H1 (cell line): ENCODE data around the gene SNURF. TPM values are rescaled to one million over a fixed set of nuclear protein-coding genes. Genes with fewer than 3 reads are reported as not detected.

Experiments
- CTCF ChIA-PET: fragments of 300-600 bp; sonication (Branson Sonifier 250); formaldehyde crosslinking; loops from one replicate; lab custom pipeline; 2021; ENCODE audit not compliant: partially characterized antibody; lab: Charles Lee
- POLR2A ChIA-PET: fragments of 300-600 bp; sonication (Branson Sonifier 250); formaldehyde crosslinking; loops from one replicate; lab custom pipeline; 2021; ENCODE audit warnings: inconsistent platforms; ENCODE audit not compliant: partially characterized antibody; lab: Charles Lee
- DNase-seq, 2 experiments: peaks; one replicate each; pipeline versions ENCODE4 v3.0.0 to v3.0.0-alpha.2; 2010 to 2022; ENCODE audit warnings: low spot score in 2 of 2, low read depth in 1 of 2, mixed read lengths in 1 of 2
- FAIRE-seq: peaks from 2 replicates; lab custom pipeline; 2011; peaks lifted over from hg19 to GRCh38; lab: Jason Lieb, UNC
- H2AFZ ChIP-seq: 2 replicates; pipeline ENCODE4 v1.8.1; 2012; ENCODE audit warnings: low read length, inconsistent platforms
- H2AK5ac ChIP-seq: 2 replicates; pipeline ENCODE4 v1.6.1; 2013; ENCODE audit warnings: low read depth, low read length
- H2BK120ac ChIP-seq: replicated peaks from 2 replicates; pipeline ENCODE3; 2013; ENCODE audit warnings: low read depth, low read length, inconsistent platforms
- H2BK12ac ChIP-seq: 2 replicates; pipeline ENCODE4 v1.6.1; 2013; ENCODE audit warnings: low read depth, low read length
- H2BK15ac ChIP-seq: 2 replicates; pipeline ENCODE4 v1.6.1; 2013; ENCODE audit warnings: low read length
- H2BK20ac ChIP-seq: 2 replicates; pipeline ENCODE4 v1.6.1; 2013; ENCODE audit warnings: low read length
- H2BK5ac ChIP-seq: 2 replicates; pipeline ENCODE4 v1.6.1; 2013; ENCODE audit warnings: low read depth, low read length
- H3K14ac ChIP-seq: 2 replicates; pipeline ENCODE4 v1.6.1; 2013; ENCODE audit warnings: inconsistent platforms; ENCODE audit not compliant: insufficient read length
- H3K18ac ChIP-seq: 2 replicates; pipeline ENCODE4 v1.6.1; 2013; ENCODE audit warnings: low read length; ENCODE audit errors: extremely low read depth
- H3K23ac ChIP-seq: 2 replicates; pipeline ENCODE4 v1.6.1; 2013; ENCODE audit warnings: inconsistent platforms; ENCODE audit not compliant: insufficient read length
- H3K23me2 ChIP-seq: 2 replicates; pipeline ENCODE4 v1.6.1; 2013; ENCODE audit warnings: low read depth, low read length
- H3K27ac ChIP-seq: 2 replicates; pipeline ENCODE4 v1.6.1; 2011; ENCODE audit warnings: low read depth, low read length, inconsistent platforms
- H3K27me3 ChIP-seq, 4 experiments: replicated peaks in 1 of 4; 1 replicate in 1 of 4; 2 replicates in 3 of 4; pipeline versions ENCODE4 v1.6.1 to v1.8.1; 2011 to 2013; ENCODE audit warnings: low read length in 3 of 4, mild to moderate bottlenecking in 3 of 4, inconsistent platforms in 2 of 4, mixed read lengths in 2 of 4, moderate library complexity in 1 of 4; ENCODE audit not compliant: control insufficient read depth in 3 of 4, insufficient read depth in 3 of 4; ENCODE audit errors: extremely low read depth in 1 of 4
- H3K36me3 ChIP-seq, 4 experiments: 2 replicates each; pipeline versions ENCODE4 v1.6.1 to v1.8.1; 2011 to 2013; ENCODE audit warnings: mild to moderate bottlenecking in 4 of 4, low read length in 3 of 4, moderate library complexity in 2 of 4, control low read depth in 1 of 4, inconsistent platforms in 1 of 4; ENCODE audit not compliant: insufficient read depth in 4 of 4, control insufficient read depth in 2 of 4
- H3K4ac ChIP-seq: replicated peaks from 2 replicates; pipeline ENCODE3; 2013; ENCODE audit warnings: low read length, low read depth, mixed read lengths, inconsistent platforms; ENCODE audit not compliant: insufficient read length
- H3K4me1 ChIP-seq, 4 experiments: replicated peaks in 1 of 4; 1 replicate in 1 of 4; 2 replicates in 3 of 4; pipeline versions ENCODE4 v1.6.1 to v1.8.1; 2011 to 2013; ENCODE audit warnings: low read length in 3 of 4, inconsistent platforms in 2 of 4, mixed read lengths in 1 of 4; ENCODE audit not compliant: insufficient read depth in 4 of 4, control insufficient read depth in 3 of 4
- H3K4me2 ChIP-seq, 2 experiments: 2 replicates each; pipeline versions ENCODE4 v1.6.1 to v1.8.1; 2011 to 2013; ENCODE audit warnings: low read depth in 2 of 2, low read length in 2 of 2, control low read depth in 1 of 2, inconsistent platforms in 1 of 2, mild to moderate bottlenecking in 1 of 2; ENCODE audit not compliant: insufficient read depth in 1 of 2
- H3K4me3 ChIP-seq, 4 experiments: fragments of 200-600, 300-600 bp in 1 of 4; sonication (generic), shearing (Covaris generic), sonication (Bioruptor Twin) in 1 of 4; 2 replicates each; pipeline versions ENCODE4 v1.5.1 to v1.8.1; 2011 to 2016; ENCODE audit warnings: low read length in 4 of 4, low read depth in 3 of 4, control low read depth in 2 of 4, inconsistent platforms in 2 of 4, mild to moderate bottlenecking in 2 of 4, mixed read lengths in 1 of 4, moderate library complexity in 1 of 4; ENCODE audit not compliant: insufficient read depth in 2 of 4; ENCODE audit errors: extremely low read depth in 1 of 4
- H3K56ac ChIP-seq: replicated peaks from 2 replicates; pipeline ENCODE3; 2013; ENCODE audit warnings: low read depth, mild to moderate bottlenecking, mixed read lengths, low read length, inconsistent platforms; ENCODE audit not compliant: insufficient read length
- H3K79me1 ChIP-seq: 2 replicates; pipeline ENCODE4 v1.6.1; 2013; ENCODE audit warnings: low read depth, low read length, control low read depth
- H3K79me2 ChIP-seq, 2 experiments: 2 replicates each; pipeline versions ENCODE4 v1.6.1 to v1.8.1; 2012 to 2013; ENCODE audit warnings: low read length in 2 of 2, mild to moderate bottlenecking in 2 of 2, inconsistent platforms in 1 of 2; ENCODE audit not compliant: insufficient read depth in 2 of 2, control insufficient read depth in 1 of 2
- H3K9ac ChIP-seq, 4 experiments: replicated peaks in 1 of 4; 1 replicate in 1 of 4; 2 replicates in 3 of 4; pipeline versions ENCODE4 v1.6.1 to v1.8.1; 2011 to 2013; ENCODE audit warnings: low read depth in 3 of 4, low read length in 3 of 4, control low read depth in 2 of 4, mild to moderate bottlenecking in 2 of 4, moderate library complexity in 2 of 4, inconsistent platforms in 1 of 4; ENCODE audit errors: extremely low read depth in 1 of 4
- H3K9me3 ChIP-seq, 2 experiments: 2 replicates each; pipeline versions ENCODE4 v1.6.1 to v1.8.1; 2012 to 2013; ENCODE audit warnings: mild to moderate bottlenecking in 2 of 2, moderate library complexity in 2 of 2, control low read depth in 1 of 2, inconsistent platforms in 1 of 2, low read depth in 1 of 2, low read length in 1 of 2, mixed read lengths in 1 of 2; ENCODE audit not compliant: insufficient read depth in 2 of 2
- H4K20me1 ChIP-seq, 2 experiments: replicated peaks in 1 of 2; 2 replicates each; pipeline versions ENCODE3 to v1.8.1; 2011 to 2013; ENCODE audit warnings: inconsistent platforms in 2 of 2, low read length in 2 of 2, mild to moderate bottlenecking in 1 of 2; ENCODE audit not compliant: insufficient read depth in 2 of 2, control insufficient read depth in 1 of 2
- H4K5ac ChIP-seq: 2 replicates; pipeline ENCODE4 v1.6.1; 2013; ENCODE audit warnings: low read length, low read depth, mixed read lengths, inconsistent platforms; ENCODE audit not compliant: insufficient read length
- H4K8ac ChIP-seq: 2 replicates; pipeline ENCODE4 v1.8.0; 2013; ENCODE audit warnings: mild to moderate bottlenecking, moderate library complexity, low read length, inconsistent platforms; ENCODE audit not compliant: insufficient read depth; ENCODE audit errors: extremely low read depth
- H4K91ac ChIP-seq: replicated peaks from 2 replicates; pipeline ENCODE3; 2013; ENCODE audit warnings: low read length, mixed read lengths, inconsistent platforms; ENCODE audit not compliant: insufficient read length
- CTBP2 ChIP-seq: IDR thresholded peaks from 2 replicates; pipeline ENCODE4 v1.7.0; 2011; ENCODE audit warnings: borderline replicate concordance, mild to moderate bottlenecking, moderate library complexity, mixed read lengths, low read length; ENCODE audit not compliant: insufficient read depth, insufficient read length
- RAD21 ChIP-seq, 2 experiments: IDR thresholded peaks in 1 of 2; conservative IDR thresholded peaks in 1 of 2; 2 replicates each; pipeline ENCODE4 v1.6.1; 2011; ENCODE audit warnings: low read depth in 2 of 2, low read length in 2 of 2, improper control_type of control experiment in 1 of 2, inconsistent platforms in 1 of 2, mild to moderate bottlenecking in 1 of 2, moderate library complexity in 1 of 2
- SP4 ChIP-seq: IDR thresholded peaks from 2 replicates; pipeline ENCODE4 v1.6.1; 2012; ENCODE audit warnings: low read length, inconsistent platforms
- TCF12 ChIP-seq: IDR thresholded peaks from 2 replicates; pipeline ENCODE4 v1.6.1; 2011; ENCODE audit warnings: low read depth, mild to moderate bottlenecking, low read length
- WGBS, 2 experiments: shearing (Covaris generic) in 1 of 2; methylation state at CpG; one replicate each; pipeline versions ENCODE4 v1.1.6 to v1.1.7; 2013 to 2015; ENCODE audit warnings: low lambda C conversion rate in 2 of 2, mixed read lengths in 2 of 2, inconsistent platforms in 1 of 2, low coverage in 1 of 2, missing lambda C conversion rate in 1 of 2; ENCODE audit not compliant: insufficient replicate concordance in 2 of 2, insufficient coverage in 1 of 2, insufficient read length in 1 of 2; ENCODE audit errors: extremely low coverage in 1 of 2, missing lambda C conversion rate in 1 of 2; 5-methylcytosine and 5-hydroxymethylcytosine counted together
- polyA plus RNA-seq, 7 experiments: library from polyadenylated mRNA; depleted of rRNA in 3 of 7; stranded (reverse) in 5 of 7; unstranded in 2 of 7; fragments of >200 nt in 5 of 7; fragments of 200-250 nt in 2 of 7; gene quantifications; 1 replicate in 5 of 7; 2 replicates in 1 of 7; 4 replicates in 1 of 7; pipeline versions ENCODE4 v1.2.1 to v1.2.3, GENCODE V29; 2011 to 2013; ENCODE audit warnings: missing spikeins in 2 of 7, mixed read lengths in 2 of 7
- total RNA-seq: library from RNA; stranded (reverse); fragmentation: NEBNext Ultra II Directional; extraction: Animal tissue kit (Norgen Biotek cat#: 25700); gene quantifications from 2 replicates; pipeline ENCODE4 v1.2.1, GENCODE V29; 2021
- TF ChIP-seq, protein P1 (sequence below), 3 experiments: IDR thresholded peaks; 1 replicate in 2 of 3; 2 replicates in 1 of 3; pipeline versions ENCODE4 v1.5.1 to v1.6.1; 2011; ENCODE audit warnings: low read length in 3 of 3, mild to moderate bottlenecking in 3 of 3, inconsistent platforms in 2 of 3, low read depth in 1 of 3, moderate library complexity in 1 of 3; ENCODE audit not compliant: insufficient read depth in 1 of 3; ENCODE audit errors: control extremely low read depth in 1 of 3

The SNURF gene
- total and polyA plus RNA-seq, 2 of the 8 experiments (the other 6 are each of a cell fraction or from before 2014, with no cell fraction given): 9.9 to 76.5 TPM

- H3K36me3 ChIP-seq: no peaks in the 10 kb centered on the region; a peak in 1 of 8 replicates
- TF ChIP-seq TCF12 (no peak), SP4 (no peak), RAD21 (IDR thresholded peaks at IDR 0.05 in 1 of 2, conservative IDR thresholded peaks at IDR 0.05 in 1 of 2; ENCODE audit: low read depth in 2 of 2, low read length in 2 of 2) (peak; percentile 34 to 48; a peak in 3 of 4 replicates), CTBP2 (no peak)
- TF ChIP-seq, protein P1, sequence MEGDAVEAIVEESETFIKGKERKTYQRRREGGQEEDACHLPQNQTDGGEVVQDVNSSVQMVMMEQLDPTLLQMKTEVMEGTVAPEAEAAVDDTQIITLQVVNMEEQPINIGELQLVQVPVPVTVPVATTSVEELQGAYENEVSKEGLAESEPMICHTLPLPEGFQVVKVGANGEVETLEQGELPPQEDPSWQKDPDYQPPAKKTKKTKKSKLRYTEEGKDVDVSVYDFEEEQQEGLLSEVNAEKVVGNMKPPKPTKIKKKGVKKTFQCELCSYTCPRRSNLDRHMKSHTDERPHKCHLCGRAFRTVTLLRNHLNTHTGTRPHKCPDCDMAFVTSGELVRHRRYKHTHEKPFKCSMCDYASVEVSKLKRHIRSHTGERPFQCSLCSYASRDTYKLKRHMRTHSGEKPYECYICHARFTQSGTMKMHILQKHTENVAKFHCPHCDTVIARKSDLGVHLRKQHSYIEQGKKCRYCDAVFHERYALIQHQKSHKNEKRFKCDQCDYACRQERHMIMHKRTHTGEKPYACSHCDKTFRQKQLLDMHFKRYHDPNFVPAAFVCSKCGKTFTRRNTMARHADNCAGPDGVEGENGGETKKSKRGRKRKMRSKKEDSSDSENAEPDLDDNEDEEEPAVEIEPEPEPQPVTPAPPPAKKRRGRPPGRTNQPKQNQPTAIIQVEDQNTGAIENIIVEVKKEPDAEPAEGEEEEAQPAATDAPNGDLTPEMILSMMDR (IDR thresholded peaks at IDR 0.05; ENCODE audit: control extremely low read depth in 1 of 3, insufficient read depth in 1 of 3, low read depth in 1 of 3, low read length in 3 of 3): peak in 1 of 3 experiments; percentile 9; a peak in 1 of 4 replicates
- TF ChIP-seq, all 59 proteins: peak for 2
- no peak overlapping the region for H3K4me2 ChIP-seq
- ChIA-PET POLR2A (interaction anchor here (0.8 to 2.1 kb wide), 4 partner anchors 9 to 37 kb away, joined by 4 to 5 read pairs (median 4); partner anchors contain the start of genes SNRPN and SNURF), CTCF (interaction anchor here (0.6 to 1.7 kb wide), 3 partner anchors 11 to 22 kb away, joined by 3 to 6 read pairs (median 4); no protein-coding TSS in a partner anchor)
- peak overlapping the region; percentile 57 for H4K91ac ChIP-seq
- H3K27ac ChIP-seq: no peak overlapping the region
- H2BK15ac ChIP-seq: no peak overlapping the region
- no peaks in the 10 kb centered on the region for H3K27me3 ChIP-seq
- peaks cover 2% of the 10 kb centered on the region; the same call in 1 of the 2 replicates for H3K23me2 ChIP-seq
- no peak overlapping the region for H3K9ac ChIP-seq
- no peak overlapping the region for H3K56ac ChIP-seq
- H3K79me1 ChIP-seq: no peaks in the 10 kb centered on the region
- H3K4ac ChIP-seq: no peak overlapping the region
- H3K18ac ChIP-seq: no peak overlapping the region
- H4K5ac ChIP-seq: no peak overlapping the region
- H3K4me1 ChIP-seq: peaks cover 0 to 17% (median 8%) of the 10 kb centered on the region in 4 experiments; a peak in 6 of 7 replicates
- H2BK5ac ChIP-seq: no peak overlapping the region; the same call in 1 of the 2 replicates
- FAIRE-seq (no peak), DNase-seq (no peak)
- H3K4me3 ChIP-seq: no peak overlapping the region
- 93% methylated on average over 14 of the region's 14 CpGs; no CpG with 5 or more reads in 1 of the 2 experiments for WGBS, 2 experiments
- no peak overlapping the region for H2AK5ac ChIP-seq
- H2BK20ac ChIP-seq: 0 out of 2 replicates have a peak overlapping the region, but pooled peaks have one; percentile 40
- no peak overlapping the region for H2BK120ac ChIP-seq
- no peak overlapping the region for H3K23ac ChIP-seq
- H4K20me1 ChIP-seq: no peaks in the 10 kb centered on the region
- H3K79me2 ChIP-seq: peaks cover 0 to 3% of the 10 kb centered on the region in 2 experiments; a peak in 1 of 4 replicates
- no peak overlapping the region for H3K14ac ChIP-seq
- no peak overlapping the region; the same call in 1 of the 2 replicates for H4K8ac ChIP-seq
- H2BK12ac ChIP-seq: peak overlapping the region; percentile 62; the same call in 1 of the 2 replicates
- H3K9me3 ChIP-seq: peaks cover 0 to 14% of the 10 kb centered on the region in 2 experiments; a peak in 2 of 4 replicates
- H2AFZ ChIP-seq: no peak overlapping the region
Measured at GRCh38 chr15:24917431-24917830, 37.4 kb upstream of the SNURF start.
